ENCODE data around the gene PRR18.

Gene PRR18

DNA sequence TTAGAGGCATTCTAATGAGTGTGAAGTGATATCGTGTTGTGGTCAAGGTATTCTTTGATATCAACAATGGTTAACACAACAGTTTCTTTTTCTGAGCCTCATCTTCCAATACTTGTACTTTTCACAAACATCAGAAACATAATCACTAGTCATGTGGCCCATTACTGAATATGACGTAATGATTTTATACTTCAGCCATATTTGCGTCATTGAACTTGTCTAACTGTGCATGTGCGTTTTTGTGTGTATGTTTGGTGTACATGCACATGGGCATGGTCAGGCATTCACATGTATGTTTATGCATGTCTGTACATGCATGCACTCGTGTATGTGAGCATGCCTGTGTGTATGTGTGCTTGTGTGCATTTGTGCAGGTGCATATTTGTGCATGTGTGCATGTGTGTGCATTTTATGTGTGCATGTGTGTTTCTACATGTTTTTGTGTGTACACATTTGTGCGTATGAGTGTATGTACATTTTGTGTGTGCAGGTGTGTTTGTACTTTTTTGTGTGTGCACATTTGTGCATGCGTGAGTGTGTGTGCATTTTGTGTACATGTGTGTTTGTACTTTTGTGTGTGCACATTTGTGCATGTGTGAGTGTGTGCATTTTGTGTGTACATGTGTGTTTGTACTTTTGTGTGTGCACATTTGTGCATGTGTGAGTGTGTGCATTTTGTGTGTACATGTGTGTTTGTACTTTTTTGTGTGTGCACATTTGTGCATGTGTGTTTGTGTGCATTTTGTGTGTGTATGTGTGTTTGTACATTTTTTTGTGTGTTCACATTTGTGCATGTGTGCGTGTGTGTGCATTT is 29.4 kb downstream of the PRR18 start:
- no peak for DNase-seq

DNA sequence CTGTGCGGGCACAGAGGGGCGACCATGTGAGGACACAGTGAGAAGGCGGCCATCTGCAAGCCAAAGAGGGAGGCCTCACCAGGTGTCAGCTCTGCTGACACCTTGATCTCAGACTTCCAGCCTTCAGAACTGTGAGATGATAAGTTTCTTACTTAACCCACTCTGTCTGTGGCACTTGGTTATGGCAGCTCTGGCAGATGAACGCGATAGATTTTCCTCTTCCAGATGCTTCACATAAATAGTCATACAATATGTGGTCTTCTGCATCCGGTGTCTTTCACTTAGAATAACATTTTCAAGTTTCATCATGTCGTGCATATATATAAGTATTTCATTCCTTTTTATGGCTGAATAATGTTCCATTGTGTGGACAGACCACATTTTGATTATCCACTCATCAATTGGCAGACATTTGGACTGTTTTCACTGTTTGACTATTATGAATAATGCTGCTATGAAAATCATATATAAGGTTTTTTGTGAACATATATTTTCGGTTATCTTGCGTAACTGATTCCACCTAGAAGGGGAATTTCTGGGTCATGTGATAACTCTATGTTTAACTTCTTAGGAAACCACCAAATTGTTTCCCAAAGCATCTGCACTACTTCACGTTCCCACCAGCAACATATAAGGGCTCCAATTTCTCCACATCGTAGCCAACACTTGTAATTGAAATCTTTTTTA is 30.2 kb downstream of the PRR18 start:
- no peak for DNase-seq

DNA sequence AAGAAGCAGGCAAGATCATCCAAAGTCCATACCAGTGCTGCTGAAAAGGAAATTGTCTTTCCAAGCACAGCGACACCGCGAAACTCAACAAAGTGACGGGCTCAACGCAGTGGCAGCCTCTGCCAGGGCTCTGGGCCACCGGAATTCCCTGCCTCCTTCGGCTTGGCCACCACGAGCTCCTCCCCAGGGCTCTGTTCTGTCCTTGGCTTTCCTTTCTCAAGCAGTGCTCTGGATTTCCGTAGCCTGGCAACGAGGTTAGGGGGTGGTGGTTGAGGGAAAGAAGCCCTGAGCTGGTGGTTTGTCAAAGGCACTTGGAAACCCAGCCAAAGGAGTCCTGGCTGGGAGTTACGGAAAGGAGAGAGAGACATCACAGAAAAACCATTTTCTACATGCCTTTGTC is 31.2 kb downstream of the PRR18 start:
- DNase-seq, result peak in 50 of 56 donors; percentile 28 to 89 (median 66)

DNA sequence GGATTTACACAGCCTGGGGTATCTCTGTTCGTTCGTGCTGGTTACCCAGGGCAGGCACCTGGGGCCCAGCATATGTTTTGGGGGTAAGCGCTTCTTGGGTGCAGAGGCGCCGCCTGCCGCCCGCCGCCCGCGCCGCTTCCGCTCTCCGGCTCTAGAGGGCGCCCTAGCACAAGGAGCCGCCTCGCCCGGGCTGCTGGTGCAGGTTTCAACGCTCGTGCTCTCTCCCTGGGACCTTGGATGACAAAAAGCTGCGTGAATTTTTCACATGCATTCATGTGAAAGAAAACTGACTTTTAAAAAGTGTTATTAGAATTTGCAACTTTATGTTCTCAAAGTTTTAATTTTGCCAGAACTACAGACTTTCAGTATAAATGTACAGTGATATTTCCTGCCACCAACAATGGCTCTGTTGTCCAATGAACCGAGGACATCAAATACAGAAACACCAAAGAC is 32.5 kb downstream of the PRR18 start:
- DNase-seq, result peak in 50 of 56 donors; percentile 6 to 86 (median 62)

DNA sequence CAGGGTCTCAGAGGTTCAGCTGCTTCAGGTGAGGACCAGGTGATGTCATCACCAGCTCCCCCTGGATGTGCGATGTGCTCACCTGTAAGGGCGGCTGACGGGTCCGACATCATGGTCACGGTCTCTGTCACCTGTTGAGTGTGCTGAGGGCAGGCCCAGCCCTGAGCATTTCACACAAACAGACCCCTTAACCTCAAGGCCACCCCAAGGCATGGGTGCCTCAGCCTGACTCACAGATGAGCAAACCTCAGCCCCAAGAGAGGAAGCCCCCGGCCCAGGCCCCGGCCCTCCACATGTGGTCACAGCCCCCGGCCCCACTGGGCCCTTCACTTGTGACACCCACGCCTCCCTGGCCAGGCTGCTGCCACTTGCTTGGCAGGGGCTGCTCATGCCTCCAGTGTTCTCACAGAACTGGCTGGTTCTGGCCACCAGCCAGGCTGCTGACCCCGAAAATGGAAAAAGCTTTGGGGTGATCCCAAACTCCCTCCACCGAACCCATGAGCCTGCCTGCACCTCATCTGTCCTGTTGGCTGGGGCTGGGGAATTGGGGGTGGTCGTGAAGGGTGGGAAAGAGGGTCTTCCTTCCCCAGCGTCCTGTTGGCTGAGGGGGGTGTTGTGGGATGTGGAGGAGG is 33.3 kb downstream of the PRR18 start:
- no peak for DNase-seq

DNA sequence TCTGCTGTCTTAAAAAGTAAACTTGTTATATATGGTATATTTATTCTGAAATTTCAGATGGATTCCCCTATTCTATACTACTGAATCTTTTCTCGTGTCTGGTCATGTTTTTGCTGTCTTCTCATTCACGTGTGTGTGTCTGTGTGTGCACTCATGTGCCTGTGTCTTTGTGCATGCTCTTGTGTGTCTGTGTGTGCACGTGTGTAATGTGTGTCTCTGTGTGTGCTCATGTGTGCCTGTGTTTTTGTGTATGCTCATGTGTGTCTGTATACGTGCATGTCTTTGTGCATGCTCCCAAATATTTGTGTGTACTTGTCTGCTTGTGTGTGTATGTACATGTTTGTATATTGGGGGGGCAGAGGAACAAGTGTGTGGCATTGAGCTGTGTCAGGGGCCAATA is 34.0 kb downstream of the PRR18 start:
- no peak for DNase-seq

DNA sequence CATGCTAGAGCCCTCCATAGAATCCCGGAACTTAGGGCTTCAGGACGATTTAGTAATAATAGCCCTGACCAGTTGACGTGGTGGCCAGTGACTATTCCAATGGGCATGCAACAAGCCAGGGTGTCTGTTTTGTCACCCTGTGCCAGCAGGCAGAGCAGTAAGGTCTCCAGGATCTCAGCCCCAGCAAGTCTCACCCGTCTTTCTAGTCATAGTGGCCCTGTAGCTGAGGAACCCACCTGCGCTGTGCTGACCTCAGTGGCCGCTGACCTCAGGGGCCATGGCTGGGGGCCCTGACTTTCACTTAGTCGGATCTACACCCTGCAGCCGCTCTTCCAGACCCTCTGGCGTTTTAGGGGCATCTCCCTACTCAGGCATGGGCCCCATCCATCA is 36.8 kb downstream of the PRR18 start:
- DNase-seq, result no peak

DNA sequence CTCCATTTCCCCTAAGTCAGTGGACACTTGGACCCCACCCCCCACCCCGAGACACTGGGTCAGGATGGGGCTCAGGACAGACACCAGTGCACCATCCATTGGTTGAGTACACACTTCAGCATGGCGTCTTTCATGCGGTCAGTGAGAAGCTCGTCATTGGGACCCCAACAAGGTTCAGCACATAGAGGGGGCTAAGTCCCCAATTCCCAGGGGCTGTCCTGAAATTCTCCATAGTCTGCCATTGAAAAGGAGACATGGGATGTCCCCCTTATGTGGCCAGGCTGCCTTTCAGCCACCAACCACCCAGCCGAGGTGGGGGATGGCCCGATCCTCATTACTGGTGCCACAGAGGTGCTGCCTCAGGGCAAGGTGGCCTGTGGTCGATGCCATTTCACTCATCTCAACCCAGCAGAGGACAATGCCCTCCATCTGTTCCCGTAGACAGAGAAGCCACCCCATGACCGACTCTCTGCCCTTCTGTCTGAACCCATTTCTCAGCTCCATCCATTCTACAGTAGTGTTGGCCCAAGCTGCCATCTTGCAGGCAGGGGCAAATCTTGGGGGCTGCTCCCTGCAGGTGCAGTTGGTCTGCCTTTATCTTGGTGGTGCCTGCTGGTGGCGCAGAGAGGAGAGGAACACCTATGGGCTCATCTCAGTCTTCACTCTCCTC is 37.4 kb downstream of the PRR18 start:
- no peak for DNase-seq

DNA sequence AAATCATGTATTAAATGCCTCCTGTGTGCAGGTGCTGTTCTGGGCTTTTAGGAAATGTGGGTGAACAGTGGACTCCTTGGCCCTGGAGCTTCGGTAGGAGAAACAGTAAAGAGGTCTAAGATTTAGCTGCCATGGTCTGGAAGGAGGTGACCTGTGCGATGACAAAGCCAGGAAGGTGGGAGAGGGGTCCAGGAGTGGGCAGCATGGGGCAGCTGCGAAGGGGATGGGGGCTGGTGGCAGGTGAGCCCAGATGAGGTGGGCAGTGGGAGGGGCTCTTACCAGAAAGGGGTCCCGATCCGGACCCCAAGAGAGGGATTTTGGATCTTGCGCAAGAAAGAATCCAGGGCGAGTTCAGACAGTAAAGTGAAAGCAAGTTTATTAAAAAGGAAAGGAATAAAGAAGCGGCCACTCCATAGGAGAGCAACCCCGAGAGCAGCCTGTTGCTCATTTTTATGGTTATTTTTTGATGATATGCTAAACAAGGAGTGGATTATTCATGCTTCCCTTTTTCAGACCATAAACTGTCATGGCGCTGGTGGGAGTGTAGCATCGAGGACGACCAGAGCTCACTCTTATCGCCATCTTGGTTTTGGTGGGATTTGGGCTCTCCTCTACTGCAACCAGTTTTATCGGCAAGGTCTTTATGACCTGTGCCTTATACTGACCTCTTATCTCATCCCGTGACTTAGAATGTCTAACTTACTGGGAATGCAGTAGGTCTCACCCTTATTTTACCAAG is 38.7 kb downstream of the PRR18 start:
- DNase-seq, result no peak

DNA sequence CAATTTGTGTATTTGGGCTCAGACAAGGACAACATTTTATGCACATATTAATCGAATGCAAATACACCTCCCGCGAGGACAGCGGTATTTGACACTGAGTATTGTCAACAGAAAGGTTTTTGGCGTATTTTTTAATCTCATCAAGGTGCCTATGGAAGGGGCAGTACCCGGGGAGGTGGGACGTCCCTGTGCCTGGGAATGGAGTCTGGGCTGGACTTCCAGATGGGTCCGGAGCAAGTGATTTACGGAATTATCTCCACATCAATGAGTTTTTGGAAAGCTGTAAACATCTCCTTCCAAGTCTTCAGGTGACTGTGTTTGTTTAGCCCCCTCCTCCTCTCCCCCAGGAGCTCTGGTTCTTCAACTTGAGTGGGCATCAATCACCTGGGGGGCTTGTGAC is 39.8 kb downstream of the PRR18 start:
- DNase-seq, result no peak

DNA sequence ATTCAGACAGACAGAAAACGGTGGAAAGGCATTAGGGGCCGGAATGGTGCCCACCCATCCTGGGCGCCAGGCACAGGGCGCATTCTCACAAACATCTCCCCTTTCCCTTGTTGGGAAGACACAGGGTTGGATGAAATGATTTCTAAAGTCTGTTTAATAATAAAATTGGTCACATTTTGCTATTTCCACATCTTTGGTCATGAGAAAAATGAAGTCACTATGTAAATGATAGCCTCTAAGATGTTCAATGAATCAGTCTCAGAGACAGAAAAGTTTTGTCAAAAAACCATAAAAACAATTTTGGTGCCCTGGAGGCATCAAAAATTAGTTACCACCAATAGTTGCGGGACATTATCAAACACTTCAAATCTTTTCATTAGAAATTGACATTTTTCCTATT is 40.7 kb downstream of the PRR18 start:
- no peak for DNase-seq

DNA sequence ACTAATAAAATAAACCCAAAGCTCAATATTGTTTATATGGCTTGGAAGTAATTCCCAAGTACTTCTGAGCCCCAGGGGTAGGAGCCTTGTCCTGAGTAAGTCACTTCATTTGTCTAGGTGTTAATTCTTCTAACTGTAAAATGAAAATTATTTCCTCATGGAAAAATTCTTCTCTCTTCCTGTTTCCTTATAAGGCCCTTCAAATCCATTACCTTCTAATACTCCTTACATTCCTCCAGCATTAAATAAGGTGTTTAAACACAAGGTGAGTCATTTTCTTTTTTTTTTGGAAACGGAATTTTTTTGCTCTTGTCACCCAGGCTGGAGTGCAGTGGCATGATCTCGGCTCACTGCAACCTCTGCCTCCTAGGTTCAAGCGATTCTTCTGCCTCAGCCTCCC is 41.9 kb downstream of the PRR18 start:
- no peak for DNase-seq

DNA sequence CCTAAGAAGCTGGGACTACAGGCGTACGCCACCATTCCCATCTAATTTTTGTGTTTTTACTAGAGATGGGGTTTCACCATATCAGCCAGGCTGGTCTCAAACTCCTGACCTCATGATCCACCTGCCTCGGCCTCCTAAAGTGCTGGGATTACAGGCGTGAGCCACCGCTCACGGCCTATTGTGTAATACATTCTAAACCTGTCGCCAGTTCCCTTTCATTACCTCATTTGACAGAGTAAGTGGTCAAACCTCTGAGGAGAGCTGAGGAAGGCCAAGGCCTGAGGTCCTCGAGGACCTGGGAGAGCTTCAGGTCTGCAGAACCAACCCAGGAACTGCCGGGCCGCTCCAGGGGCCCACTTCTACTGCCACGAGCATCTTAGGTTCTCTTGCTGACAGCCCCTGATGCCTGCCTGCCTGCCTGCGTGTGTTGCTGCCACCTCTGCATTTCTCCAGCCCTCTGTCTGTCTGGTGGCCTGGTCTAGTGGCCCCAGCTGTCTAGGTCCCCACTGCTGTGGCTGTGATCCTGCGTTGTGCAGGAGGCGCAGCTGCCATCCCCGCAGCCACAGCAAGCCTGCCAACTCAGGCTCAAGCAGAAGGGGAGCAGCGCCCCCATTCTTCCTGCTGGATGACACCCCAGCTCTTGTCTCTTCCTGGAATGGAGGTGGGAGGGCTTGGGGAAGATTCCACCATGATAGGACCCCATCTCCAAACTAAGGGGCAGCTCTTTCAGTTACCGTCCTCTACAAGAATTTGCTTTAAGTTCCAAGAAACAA is 45.3 kb downstream of the PRR18 start:
- DNase-seq, result no peak

DNA sequence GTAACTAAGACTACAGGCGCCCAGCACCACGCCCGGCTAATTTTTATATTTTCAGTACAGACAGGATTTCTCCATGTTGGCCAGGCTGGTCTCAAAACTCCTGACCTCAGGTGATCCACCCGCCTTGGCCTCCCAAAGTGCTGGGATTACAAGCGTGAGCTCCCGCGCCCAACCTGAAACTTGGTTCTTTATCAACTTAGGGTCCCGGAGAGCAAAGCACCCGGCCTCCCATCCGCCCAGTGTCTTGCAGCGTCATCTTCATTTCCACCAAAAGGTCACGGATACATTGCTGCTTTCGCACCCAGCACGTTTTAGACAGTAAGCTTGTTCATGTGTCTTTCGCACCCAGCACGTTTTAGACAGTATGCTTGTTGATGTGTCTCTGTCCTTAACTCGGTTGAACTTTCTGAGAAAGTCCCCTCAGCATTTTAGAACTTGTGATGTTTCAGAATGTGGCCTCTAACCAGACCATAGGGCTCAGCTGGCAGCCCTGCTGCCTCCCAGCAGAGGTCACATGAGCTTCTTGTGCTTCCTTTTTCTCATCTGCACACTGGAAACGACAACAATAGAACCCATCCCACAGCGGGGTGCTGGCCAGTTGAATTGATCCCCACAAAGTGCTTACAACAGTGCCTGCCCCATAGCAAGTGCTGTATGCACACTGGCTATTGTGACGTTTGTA is 48.8 kb downstream of the PRR18 start:
- DNase-seq, result peak in 2 of 56 donors; percentile 12 to 34

DNA sequence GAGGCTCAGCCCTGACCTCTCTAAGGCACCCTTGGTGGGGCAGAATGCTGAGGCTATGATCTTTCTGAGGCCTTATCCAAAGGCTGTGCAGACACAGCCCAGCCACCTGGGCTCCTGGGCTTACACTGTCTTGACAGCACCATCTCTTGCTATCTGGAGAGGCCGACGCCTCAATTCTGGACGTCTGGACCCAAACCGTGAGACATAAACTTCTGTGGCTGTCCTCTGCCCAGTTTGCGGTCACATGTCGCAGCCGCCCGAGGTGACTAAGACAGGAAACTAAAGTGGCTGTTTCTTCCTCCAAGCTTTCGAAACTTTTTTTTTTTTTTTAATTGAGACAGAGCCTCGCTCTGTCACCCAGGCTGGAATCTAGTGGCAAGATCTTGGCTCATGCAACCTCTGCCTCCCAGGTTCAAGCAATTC is 49.3 kb downstream of the PRR18 start:
- peak in 1 of 56 donors; percentile 22 for DNase-seq

DNA sequence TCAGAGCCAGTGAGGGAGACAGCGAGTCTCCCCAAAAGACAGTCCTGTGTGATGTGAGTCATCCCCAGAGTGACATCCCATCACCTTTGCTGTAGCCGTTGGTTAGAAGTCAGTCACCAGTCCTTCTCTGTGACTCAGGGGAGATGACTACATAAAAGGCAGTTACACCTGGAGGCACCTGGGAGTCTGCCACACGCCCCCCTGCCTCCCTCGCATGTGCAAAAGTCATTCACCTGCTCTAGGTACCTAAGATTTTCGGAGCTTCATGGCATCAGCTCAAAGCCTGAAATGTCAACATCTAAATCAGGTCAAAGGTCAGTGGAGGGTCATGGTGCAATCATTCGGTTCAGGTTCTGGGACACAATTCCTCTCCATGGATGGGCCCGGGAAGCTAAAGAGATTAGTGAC is 50.3 kb downstream of the PRR18 start:
- DNase-seq, result no peak
